NCI-H1436 (cell line): Measurements from ENCODE around the gene SNRNP70.

Experiments
- DNase-seq: peaks from one replicate; lab custom pipeline; 2025; lab: John Stamatoyannopoulos, UW

Gene SNRNP70

DNA sequence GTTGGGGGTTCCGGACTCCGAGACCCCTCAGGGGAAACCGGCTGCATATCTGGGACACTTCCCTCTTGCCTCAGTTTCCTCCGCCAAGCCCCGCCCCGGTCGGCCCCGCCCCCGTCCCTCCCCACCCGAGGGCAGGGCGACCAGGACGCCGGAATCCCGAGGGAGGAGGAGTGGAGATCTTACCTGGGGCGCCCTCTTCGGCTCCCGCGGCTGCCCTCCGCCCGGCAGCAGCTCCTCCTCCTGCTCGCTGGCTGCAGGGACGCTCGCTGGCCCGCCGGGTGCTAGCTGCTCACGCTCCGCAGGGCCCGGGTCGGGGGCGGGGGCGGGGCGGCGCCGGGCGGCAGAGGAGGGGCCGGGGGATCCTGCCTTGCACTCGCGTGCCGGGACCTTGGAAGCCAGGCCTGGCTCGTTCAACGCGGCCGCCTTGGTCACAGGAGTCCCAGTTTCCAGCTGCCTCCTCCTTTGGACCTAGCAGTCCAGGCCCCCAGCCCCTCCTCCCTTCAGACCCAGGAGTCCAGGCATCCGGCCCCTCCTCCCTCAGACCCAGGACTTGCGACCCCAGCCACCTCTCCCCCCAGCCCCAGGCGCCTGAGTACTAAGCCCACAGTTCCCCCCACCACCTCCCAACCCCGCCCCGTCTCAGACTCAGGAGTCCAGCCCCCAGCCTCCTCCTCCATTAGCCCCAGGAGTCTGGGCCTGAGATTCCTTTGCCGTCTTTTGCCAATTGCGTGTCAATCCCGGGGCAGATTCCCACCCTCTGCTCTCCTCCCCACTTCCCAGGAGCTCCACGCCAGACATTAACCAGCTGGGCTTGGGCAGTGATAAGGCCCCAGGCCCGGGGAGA, 20.3 kb upstream of the SNRNP70 start, which contains the start of gene NTF4:
TSS of gene NTF4 (minus strand) at position 51 of the 844 bp plus-strand sequence. CDS start 2,821 bp downstream, outside the sequence.
- DNase-seq: peak; percentile 16

DNA sequence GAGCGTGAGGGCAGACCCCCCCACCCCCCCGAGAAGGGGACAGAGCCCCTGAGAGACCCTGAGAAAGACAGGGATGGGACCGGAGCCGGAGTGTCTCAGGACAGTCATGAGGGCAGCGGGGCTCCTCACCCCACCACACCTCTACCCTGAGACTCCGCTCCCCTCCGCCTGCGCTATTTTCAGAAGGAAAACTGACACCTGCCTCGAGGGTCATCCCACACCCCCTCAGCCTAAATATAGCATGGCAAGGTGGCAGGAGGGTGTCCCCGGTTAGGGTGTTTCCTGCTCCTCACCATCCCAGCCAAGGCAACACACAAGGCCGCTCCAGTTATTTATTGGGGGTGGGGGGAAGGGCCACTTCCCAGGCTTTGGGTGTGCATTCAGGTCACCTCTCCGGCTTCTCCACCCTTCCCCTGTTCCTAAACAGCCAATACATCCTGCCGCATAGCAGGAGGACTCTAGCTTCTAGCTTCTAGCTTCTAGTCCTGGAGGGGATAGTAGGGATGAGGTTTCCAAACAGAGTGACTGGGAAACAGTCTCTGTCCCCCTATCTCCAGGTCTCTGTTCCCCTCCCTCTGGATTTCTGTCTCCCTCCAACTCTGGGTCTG, 19.2 kb upstream of the SNRNP70 start:
- DNase-seq: no peak

GRCh38 chr19:49067554-49067953, 17.7 kb upstream of the SNRNP70 start:
- DNase-seq: no peak

GRCh38 chr19:49069026-49069425, 16.2 kb upstream of the SNRNP70 start:
- no peak for DNase-seq

DNA sequence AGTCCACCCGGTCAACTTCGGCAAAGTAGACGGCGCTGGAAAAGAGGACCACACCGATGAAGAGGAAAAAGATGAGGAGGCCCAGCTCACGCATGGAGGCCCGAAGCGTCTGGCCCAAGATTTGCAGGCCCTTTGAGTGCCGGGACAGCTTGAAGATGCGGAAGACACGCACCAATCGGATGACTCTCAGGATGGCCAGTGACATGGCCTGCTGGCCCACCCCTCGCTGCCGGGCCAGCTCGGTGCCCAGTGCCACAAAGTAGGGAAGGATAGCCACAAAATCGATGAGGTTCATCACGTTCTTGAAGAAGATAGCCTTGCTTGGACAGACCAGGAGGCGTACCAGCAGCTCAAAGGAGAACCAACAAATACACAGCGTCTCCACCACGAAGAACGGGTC, 14.8 kb upstream of the SNRNP70 start:
- DNase-seq: no peak

- DNase-seq: no peak
Observed at GRCh38 chr19:49071860-49072547, 13.2 kb upstream of the SNRNP70 start.

- DNase-seq: no peak
Observed at GRCh38 chr19:49073514-49074378, 11.5 kb upstream of the SNRNP70 start.

- DNase-seq: peak; percentile 27
Observed at GRCh38 chr19:49074869-49075268, 10.4 kb upstream of the SNRNP70 start.

DNA sequence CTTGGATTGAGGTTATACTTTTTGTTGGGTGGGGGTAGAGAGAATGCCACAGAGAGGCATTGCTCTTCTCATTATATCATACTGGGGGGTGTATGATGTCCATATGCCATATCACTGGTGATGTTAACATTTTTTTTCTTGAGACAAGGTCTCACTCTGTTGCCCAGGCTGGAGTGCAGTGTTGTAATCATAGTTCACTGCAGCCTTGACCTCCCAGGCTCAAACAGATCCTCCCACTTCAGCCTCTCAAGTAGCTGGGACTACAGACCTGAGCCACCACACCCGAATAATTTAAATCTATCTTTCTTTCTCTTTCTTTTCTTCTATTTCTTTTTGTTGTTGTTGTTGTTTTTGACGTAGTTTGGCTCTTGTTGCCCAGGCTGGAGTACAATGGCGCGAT, 4.9 kb upstream of the SNRNP70 start:
- no peak for DNase-seq

GRCh38 chr19:49081273-49081672, 4.0 kb upstream of the SNRNP70 start:
- no peak for DNase-seq

DNA sequence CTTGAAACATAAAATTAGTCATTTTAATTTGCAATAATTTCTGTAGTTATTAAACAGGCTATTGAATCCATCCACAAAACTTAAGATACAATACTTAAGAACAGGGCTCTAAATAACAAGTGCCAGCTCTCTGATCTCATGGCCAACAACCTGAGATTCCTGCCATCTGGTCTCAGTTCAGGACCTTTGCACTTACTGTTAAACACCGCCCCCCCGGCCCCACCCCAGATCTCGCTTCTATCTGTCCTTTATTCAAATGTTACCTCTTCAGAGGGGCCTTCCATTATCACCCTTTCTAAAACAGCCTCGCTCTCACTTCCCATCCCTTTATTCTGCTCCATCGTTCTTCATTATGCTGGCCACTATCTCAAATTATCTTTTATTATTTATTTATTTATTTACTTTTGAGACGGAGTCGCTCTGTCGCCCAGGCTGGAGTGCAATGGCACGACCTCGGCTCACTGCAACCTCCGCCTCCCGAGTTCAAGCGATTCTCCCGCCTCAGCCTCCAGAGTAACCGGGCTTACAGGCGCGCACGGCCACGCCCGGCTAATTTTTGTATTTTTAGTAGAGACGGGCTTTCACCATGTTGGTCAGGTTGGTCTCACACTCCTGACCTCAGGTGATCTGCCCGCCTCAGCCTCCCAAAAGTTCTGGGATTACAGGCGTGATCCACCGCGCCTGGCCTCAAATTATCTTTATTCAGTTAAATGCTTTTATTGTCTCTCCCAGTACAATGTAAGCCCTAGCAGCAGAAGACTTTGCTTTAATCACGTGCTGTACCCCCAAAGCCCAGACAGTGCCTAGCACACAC, 838 bp upstream of the SNRNP70 start:
- peak; percentile 11 for DNase-seq

DNA sequence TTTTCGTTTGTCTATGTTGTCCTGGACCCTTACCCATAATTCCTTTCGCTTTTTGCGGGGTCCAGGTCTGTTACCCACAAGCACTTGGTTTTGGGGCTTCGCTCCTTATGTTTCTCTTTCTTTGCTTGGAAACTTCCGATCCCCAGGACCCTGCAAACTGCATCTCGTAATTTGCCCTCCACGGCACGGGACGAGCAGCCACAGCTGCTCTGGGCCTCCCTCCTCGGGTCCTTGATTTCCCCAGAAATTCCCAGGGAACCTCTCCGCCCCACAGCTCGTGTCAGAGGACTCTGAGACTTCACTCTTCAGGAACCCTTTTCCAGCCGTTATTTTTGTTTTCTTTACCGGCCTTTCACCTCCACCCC, 599 bp downstream of the SNRNP70 start:
- no peak for DNase-seq

DNA sequence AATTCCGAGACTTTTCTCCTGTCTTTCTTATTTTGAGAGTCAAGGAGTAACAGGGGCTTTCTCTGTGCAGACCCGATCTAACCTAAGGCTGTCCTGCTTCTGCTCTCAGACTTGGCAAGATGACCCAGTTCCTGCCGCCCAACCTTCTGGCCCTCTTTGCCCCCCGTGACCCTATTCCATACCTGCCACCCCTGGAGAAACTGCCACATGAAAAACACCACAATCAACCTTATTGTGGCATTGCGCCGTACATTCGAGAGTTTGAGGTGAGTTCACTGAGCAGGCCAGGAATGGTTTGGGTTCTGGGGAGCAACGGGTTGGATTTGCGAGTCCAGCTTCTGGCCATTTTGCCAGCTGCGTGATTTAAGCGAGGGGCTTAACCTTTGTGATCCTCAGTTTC, 1.0 kb downstream of the SNRNP70 start:
- no peak for DNase-seq

DNA sequence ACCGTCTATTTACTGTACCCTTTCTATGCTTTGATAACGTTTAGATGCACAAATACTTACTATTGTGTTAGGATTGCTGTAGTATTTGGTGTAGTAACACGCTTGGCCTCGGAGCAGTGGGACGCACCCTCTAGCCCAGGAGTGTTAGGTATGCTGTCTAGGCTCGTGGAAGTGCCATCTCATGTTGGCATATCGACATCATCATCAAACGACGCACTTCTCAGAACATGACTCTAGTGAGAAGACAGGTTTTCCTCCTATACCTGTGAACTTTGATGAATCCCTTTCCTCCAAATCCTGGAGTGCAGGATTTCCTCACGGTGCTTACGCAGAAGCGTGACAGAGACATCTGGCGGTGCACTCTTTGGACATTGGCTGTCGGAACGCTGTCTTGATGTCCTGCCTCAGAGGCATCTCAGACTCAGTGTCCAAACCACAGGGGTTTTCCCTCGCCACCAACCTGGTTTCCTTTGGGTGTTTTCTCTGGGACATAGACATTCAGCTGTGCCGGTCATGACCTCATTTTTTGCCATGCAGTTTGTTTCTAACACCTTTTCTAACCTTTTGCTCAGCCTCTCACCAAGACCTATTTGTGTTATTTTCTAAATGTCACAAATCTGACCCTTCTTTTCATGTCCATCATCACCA, 6.3 kb downstream of the SNRNP70 start:
- DNase-seq: no peak

GRCh38 chr19:49092686-49093085, 7.4 kb downstream of the SNRNP70 start:
- DNase-seq: no peak

DNA sequence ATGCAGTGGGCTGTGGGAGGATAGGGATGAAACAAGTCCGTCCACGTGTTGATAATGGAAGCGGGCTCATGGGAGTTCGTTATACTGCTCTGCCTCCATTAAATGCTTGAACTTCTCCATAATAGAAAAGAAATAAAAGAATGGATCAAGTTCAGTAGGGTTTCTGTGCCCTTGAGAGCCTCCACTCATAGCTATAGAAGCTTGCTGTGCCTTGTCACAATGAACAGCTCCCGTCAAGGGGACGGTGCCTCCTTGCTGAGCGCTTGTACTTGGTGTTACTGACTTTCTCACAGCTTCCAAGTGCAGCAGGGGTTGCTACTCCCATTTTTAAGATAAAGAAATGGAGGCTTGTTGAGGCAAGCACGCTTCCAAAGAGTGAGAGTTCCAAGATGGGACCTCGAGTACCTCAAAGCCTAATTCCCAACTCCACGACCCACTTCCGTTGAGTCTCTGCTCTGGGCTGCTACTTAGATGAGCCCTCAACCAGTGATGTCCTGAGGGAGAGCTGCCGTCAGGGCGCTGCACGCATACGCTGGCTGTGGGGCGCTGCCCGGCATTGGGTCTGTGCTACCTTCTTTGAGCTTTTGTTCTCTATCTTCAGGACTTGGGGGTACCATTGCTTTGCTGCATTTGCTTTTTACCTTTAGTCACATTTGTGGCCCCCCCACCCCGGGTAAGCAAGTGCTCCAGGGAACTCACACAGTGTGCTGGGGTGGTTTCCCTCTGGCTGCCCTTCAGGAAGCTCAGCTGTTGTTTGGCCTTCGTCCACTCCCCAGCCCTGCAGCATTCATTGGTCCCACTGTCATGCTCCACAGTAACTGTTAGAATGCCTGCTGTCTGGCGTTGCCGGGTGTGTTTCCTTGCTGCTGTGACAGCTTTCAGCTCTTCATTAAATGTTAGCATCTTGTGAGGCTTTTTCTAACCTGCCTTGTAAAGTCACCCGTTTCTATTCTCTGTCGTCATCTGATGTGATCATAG, 9.5 kb downstream of the SNRNP70 start:
- no peak for DNase-seq

- DNase-seq: peak; percentile 79
Observed at GRCh38 chr19:49097453-49098288, 12.4 kb downstream of the SNRNP70 start.

GRCh38 chr19:49098795-49099194, 13.5 kb downstream of the SNRNP70 start:
- DNase-seq: no peak
